Measurements from ENCODE around the gene DHTKD1.
"Not testable (repeated sequence)": the region's sequence is repeated elsewhere in the genome, so short reads cannot be mapped to it uniquely, and the experiment has no call there.

DHTKD1 gene

DNA sequence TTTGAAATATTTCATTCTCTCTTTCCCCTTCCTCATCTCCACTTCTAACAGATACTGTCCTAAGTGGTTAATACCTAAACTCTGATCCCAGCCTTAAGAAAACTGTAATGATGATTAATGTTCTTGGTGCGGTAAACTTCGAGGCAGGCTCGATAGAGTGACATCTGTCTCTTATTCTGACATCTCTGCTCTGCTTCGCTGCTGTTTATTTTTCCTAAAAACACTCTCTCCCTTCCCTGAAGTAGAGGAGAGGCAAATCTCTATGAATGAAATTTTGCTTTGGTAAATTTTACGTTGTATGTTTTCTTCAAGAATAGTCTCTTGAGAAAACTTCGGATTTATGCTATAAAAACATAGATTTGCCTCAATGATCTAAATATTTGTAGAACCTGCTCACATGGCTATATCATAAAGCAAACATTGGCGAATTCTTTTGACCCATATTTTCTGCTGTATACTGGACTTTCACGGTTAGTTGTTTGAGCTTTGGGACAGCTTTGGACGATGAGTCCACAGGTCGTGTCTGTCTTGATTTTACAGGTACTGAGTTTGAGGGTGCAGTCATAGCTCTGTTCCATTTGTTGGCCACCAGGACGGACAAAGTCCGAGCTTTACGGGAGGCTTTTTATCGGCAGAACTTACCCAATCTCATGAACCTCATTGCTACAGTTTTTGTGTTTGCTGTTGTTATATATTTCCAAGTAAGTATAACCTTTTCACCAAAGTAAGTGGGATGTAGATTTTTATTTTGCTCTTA, 87.8 kb downstream of the DHTKD1 start:
- DNase-seq = no peak

DNA sequence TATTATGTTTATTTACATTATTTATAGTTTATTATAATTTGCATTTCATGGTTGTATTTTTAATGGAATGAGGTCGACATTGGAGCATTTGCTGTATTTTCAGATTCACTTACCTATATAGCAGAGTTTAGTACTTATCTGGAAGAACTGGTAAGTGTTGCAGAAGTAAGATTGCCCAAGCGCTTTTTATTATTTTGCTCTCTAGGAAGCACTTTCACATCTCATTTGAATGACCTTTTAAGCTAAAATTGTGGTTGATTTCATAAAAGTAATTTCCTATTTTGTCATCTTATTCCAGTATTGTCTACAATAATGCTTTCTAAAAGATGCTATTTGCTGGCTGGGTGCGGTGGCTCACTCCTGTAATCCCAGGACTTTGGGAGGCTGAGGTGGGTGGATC, 89.4 kb downstream of the DHTKD1 start:
- peak in 1 of 2 donors; percentile 1 for DNase-seq

DNA sequence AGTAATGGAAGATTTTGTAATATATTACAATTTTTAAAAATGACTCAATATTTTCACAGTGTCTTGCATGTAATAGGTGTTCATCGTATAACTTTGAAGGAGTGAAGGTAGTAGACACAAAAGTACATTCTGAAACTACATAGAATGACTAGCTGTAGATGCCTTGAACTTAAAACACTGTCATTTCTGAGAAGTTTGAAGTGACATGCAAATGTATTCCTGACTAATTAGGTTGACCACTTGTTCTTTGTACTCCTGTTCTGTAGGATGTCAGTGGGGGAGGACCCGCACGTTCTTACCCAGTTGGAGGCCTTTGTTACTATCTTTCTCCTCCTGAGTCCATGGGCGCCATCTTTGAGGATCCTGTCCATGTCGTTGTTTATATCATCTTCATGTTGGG, 91.9 kb downstream of the DHTKD1 start:
- no peak for DNase-seq

DNA sequence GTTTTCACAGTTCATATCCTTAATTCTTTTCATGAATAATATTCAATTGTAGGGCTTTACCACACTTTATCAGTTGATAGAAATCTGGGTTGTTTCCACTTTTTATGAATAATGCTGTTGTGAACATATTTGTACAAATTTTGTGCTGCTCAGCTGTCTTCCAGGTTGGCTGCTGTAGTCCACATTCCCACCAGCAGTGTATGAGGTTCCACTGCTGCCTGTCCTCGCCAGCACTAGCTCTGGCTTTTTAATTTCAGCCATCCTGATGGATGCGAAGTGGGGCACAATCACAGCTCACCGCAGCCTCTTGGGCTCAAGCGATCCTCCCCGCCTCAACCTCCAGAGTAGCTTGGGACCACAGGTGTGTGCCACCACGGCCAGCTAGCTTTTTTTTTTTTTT, 94.2 kb downstream of the DHTKD1 start:
- DNase-seq = no peak

DNA sequence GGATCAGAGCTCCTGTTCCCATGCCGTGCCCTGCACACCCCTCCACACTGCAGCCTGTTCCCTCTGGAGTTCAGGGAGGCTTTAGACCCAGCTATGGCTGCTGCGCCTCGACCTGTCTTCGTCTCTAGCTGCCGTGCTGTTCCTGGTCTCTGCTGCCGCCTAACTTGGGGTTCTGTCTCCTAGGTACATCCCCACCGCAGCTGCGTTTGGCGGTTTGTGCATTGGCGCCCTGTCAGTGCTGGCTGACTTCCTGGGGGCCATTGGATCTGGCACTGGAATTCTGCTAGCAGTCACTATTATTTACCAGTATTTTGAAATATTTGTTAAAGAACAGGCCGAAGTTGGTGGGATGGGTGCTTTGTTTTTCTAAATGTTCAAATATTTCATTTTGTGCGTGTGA, 95.3 kb downstream of the DHTKD1 start:
- no peak for DNase-seq

DNA sequence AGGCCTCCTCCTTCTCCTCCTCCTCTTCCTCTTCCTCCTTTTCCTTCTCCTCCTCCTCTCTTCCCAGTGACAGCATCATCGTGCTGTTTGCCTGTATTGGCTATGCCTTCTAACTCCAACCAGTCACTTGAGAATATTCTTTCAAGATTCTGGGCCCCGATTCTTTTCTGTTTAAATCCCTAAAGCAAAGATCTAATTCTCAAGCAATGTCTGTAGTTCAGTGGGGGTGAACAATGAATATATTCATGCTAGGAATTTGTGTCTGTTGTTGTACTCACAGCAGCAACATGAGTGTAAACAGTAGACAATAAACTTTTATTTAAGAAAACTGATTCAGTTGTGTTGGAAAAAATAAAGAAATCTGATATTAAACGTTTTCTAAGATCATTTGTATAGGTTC, 96.3 kb downstream of the DHTKD1 start:
- DNase-seq = no peak

DNA sequence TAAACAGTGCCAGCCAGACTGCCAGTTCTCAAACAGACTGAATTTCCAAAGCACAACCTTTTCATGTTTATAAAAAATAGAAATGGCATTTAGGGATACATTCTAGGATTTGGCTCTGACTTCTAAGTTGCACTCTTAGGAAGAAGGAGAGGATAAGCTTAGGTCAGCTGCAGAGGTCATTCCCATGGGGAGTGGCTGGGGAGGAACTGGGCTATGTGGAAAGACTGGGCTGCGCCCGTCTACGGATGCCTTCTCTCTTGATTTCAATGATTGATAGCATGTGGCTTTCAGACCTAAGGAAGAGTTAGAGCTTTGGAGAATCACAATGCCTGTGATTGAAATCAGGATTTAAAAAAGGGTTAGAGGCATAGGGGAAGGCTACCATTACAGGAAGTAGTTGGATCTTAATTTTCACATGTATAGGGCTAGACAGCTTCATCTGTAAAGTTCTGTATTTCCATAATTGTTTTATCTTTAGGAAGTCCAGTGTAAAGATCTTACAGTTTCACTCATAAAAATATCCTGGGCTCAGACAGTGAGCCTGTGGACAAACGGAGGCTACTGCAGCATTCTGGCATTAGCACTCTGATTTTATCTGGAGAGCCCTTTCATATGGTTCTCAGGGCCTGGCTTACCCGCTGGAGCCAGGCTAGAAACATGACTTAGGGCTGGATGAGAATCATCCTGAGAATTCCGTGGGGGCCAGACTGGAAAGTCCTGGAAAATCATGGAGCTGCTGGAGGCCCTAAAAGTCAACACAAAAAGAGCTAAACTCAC, 97.4 kb downstream of the DHTKD1 start:
- DNase-seq = no peak

DNA sequence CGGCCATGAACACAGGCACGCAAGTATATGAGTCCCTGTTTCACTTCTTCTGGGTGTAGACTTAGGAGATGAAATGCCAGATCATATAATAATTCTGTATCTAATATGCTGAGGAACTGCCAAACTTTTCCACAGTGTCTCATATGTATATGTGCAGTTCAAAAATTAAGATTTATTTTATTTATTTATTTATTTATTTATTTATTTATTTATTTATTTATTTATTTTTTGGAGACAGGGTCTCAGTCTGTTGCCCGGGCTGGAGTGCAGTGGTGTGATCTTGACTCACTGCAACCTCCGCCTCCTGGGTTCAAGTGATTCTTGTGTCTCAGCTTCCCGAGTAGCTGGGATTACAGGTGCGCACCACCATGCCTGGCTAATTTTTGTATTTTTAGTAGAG, 102.8 kb downstream of the DHTKD1 start:
- not testable (repeated sequence) for DNase-seq

Data from CD4-positive, alpha-beta T cell treated with Interferon alpha-2 for 1 hour (primary cell).